Type B pancreatic cell (in vitro differentiated cells): ENCODE data around the gene SPOP. TPM values are rescaled to one million over a fixed set of nuclear protein-coding genes. Genes with fewer than 3 reads are reported as not detected.

Experiments
- DNase-seq: peaks from one replicate; pipeline ENCODE4 v3.0.0; 2021; ENCODE audit warnings: mixed read lengths; ENCODE audit not compliant: unreplicated experiment; ENCODE audit errors: extremely low spot score
- H3K27ac Mint-ChIP-seq: 2 replicates; pipeline ENCODE4 v1.8.0; 2021; ENCODE audit warnings: mild to moderate bottlenecking, mixed read lengths
- H3K27me3 Mint-ChIP-seq: 2 replicates; pipeline ENCODE4 v1.8.0; 2021; ENCODE audit warnings: mixed read lengths
- H3K36me3 Mint-ChIP-seq: 2 replicates; pipeline ENCODE4 v1.8.0; 2021; ENCODE audit warnings: mixed read lengths
- H3K4me1 Mint-ChIP-seq: one replicate; pipeline ENCODE4 v1.8.0; 2021; ENCODE audit warnings: mixed read lengths; ENCODE audit not compliant: unreplicated experiment
- H3K4me3 Mint-ChIP-seq: 2 replicates; pipeline ENCODE4 v1.8.0; 2021; ENCODE audit warnings: mild to moderate bottlenecking, mixed read lengths
- H3K9me3 Mint-ChIP-seq: 2 replicates; pipeline ENCODE4 v1.8.0; 2021; ENCODE audit warnings: mixed read lengths
- total RNA-seq: library from RNA; stranded (reverse); gene quantifications from 2 replicates; pipeline ENCODE4 v1.2.1, GENCODE V29; 2021; ENCODE audit warnings: low replicate concordance
- TF ChIP-seq, protein P1 (sequence below): fragments of 200-600 bp; sonication (generic); conservative IDR thresholded peaks from 2 replicates; pipeline ENCODE4 v1.5.0; 2021; ENCODE audit warnings: antibody characterized with exemption, mild to moderate bottlenecking

The SPOP gene
- total RNA-seq, 1 donor from 2014 or later = 67.7 TPM

DNA sequence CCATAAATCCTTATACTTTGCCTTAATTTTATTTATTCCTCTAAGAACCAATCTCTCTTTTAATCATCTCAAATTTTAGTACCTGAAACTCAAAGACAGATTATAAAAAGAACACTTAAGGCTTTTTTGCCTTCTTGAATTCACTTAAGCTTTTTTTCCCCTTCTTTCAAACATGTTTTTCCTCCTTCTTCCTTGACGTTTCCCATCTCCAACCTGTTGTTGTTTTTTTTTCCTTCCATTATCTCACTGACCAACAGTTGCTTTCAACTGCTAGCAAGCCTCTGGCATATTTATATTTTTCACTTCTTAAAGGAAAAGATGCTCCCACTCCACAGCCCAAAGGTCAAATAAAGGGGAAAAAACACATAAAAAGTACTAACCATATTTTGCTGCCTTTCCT, 32.2 kb downstream of the SPOP start:
- H3K4me1 Mint-ChIP-seq = peaks cover 5% of the 10 kb centered on the region
- H3K27ac Mint-ChIP-seq = peak overlapping the region; percentile 19
- TF ChIP-seq, protein P1, sequence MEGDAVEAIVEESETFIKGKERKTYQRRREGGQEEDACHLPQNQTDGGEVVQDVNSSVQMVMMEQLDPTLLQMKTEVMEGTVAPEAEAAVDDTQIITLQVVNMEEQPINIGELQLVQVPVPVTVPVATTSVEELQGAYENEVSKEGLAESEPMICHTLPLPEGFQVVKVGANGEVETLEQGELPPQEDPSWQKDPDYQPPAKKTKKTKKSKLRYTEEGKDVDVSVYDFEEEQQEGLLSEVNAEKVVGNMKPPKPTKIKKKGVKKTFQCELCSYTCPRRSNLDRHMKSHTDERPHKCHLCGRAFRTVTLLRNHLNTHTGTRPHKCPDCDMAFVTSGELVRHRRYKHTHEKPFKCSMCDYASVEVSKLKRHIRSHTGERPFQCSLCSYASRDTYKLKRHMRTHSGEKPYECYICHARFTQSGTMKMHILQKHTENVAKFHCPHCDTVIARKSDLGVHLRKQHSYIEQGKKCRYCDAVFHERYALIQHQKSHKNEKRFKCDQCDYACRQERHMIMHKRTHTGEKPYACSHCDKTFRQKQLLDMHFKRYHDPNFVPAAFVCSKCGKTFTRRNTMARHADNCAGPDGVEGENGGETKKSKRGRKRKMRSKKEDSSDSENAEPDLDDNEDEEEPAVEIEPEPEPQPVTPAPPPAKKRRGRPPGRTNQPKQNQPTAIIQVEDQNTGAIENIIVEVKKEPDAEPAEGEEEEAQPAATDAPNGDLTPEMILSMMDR = no peak
- no peak for DNase-seq
- H3K27me3 Mint-ChIP-seq = no peaks in the 10 kb centered on the region
- H3K9me3 Mint-ChIP-seq = no peaks in the 10 kb centered on the region
- peaks cover 3% of the 10 kb centered on the region for H3K36me3 Mint-ChIP-seq
- H3K4me3 Mint-ChIP-seq = no peak overlapping the region

- no peaks in the 10 kb centered on the region for H3K27me3 Mint-ChIP-seq
- H3K4me3 Mint-ChIP-seq = no peak overlapping the region
- H3K36me3 Mint-ChIP-seq = peaks cover 3% of the 10 kb centered on the region
- DNase-seq = no peak
- TF ChIP-seq, protein P1 = no peak
- H3K27ac Mint-ChIP-seq = no peak overlapping the region
- H3K9me3 Mint-ChIP-seq = no peaks in the 10 kb centered on the region
- peaks cover under 1% of the 10 kb centered on the region for H3K4me1 Mint-ChIP-seq
Measured at GRCh38 chr17:49640556-49640955, 37.3 kb downstream of the SPOP start.

GRCh38 chr17:49638818-49639217, 39.1 kb downstream of the SPOP start:
- TF ChIP-seq, protein P1 = no peak
- no peak for DNase-seq
- Mint-ChIP-seq H3K4me3 (no peak overlapping the region), H3K4me1 (peaks cover 13% of the 10 kb centered on the region), H3K27me3 (no peaks in the 10 kb centered on the region), H3K36me3 (peaks cover 6% of the 10 kb centered on the region), H3K9me3 (no peaks in the 10 kb centered on the region), H3K27ac (peak overlapping the region; percentile 64)

DNA sequence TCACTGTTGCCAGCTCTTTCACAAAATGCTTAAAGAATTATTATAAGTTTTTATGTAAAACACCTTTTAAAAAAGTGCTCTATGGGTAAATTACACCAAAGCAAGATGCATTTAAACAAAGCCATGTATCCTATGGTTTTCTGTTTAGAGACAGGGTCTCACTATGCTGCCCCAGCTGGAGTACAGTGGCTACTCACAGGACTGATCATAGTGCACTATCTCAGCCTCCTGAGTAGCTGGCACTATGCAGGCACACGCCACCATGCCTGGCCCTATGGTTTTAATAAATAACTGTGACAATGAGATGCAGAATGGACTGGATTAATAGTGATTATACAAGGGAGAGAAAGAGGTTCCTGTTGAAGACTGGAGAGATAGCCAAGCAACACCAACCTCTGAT, 40.2 kb downstream of the SPOP start:
- TF ChIP-seq, protein P1 = no peak
- no peaks in the 10 kb centered on the region for H3K9me3 Mint-ChIP-seq
- H3K27me3 Mint-ChIP-seq = no peaks in the 10 kb centered on the region
- peaks cover 6% of the 10 kb centered on the region for H3K36me3 Mint-ChIP-seq
- H3K27ac Mint-ChIP-seq = no peak overlapping the region
- H3K4me3 Mint-ChIP-seq = no peak overlapping the region
- peaks cover 22% of the 10 kb centered on the region for H3K4me1 Mint-ChIP-seq
- no peak for DNase-seq

- no peak for DNase-seq
- H3K36me3 Mint-ChIP-seq = peaks cover 6% of the 10 kb centered on the region
- no peaks in the 10 kb centered on the region for H3K9me3 Mint-ChIP-seq
- peaks cover 22% of the 10 kb centered on the region for H3K4me1 Mint-ChIP-seq
- TF ChIP-seq, protein P1 = no peak
- no peak overlapping the region for H3K27ac Mint-ChIP-seq
- H3K4me3 Mint-ChIP-seq = no peak overlapping the region
- H3K27me3 Mint-ChIP-seq = no peaks in the 10 kb centered on the region
Measured at GRCh38 chr17:49637050-49637449, 40.8 kb downstream of the SPOP start.

DNA sequence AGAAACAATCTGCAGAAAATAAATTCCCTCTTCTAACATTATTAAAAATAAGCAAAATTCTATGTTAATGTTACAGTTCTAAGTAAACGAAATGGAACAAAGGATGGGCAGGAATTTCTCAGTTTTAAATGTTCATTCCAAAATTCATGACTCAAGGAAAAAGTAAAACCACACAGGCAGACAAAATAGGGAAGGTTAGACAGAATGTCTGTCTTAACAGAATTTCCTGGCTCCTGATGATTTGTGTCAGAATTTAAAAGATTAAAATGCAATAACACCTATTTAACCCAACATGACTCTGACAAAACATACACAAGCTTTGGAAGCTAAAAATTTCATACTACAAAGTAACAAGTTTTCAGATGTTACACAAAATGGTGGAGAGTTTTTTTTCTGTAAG, 42.8 kb downstream of the SPOP start:
- H3K9me3 Mint-ChIP-seq = no peaks in the 10 kb centered on the region
- H3K27me3 Mint-ChIP-seq = no peaks in the 10 kb centered on the region
- DNase-seq = no peak
- TF ChIP-seq, protein P1 = no peak
- peaks cover 3% of the 10 kb centered on the region for H3K36me3 Mint-ChIP-seq
- no peak overlapping the region for H3K4me3 Mint-ChIP-seq
- peaks cover 30% of the 10 kb centered on the region for H3K4me1 Mint-ChIP-seq
- H3K27ac Mint-ChIP-seq = no peak overlapping the region
